Fibroblast of villous mesenchyme (primary cell): Measurements from ENCODE around the gene SRPK2. TPM values are rescaled to one million over a fixed set of nuclear protein-coding genes. Genes with fewer than 3 reads are reported as not detected.

ENCODE experiments used
- DNase-seq: peaks from one replicate; pipeline ENCODE4 v3.0.0-alpha.2; 2010; ENCODE audit warnings: low read depth
- H3K4me3 ChIP-seq: 2 replicates; pipeline ENCODE4 v1.5.1; 2011; ENCODE audit warnings: low read depth, mild to moderate bottlenecking, low read length
- CTCF ChIP-seq: IDR thresholded peaks from 2 replicates; pipeline ENCODE4 v1.5.1; 2012; ENCODE audit warnings: low read depth, mild to moderate bottlenecking, low read length; ENCODE audit not compliant: insufficient read depth
- total RNA-seq: library from RNA; depleted of rRNA; stranded (reverse); fragments of >200 nt; gene quantifications from 2 replicates; pipeline ENCODE4 v1.2.3, GENCODE V29; 2012

The SRPK2 gene
- total RNA-seq, 1 donor: 60.9 TPM

GRCh38 chr7:105118612-105119600 is 269.8 kb downstream of the SRPK2 start:
- no peak for TF ChIP-seq CTCF
- H3K4me3 ChIP-seq: no peak overlapping the region

GRCh38 chr7:105112440-105113418 is 276.0 kb downstream of the SRPK2 start:
- no peak overlapping the region for H3K4me3 ChIP-seq
- DNase-seq: no peak
- TF ChIP-seq CTCF: no peak

More at GRCh38 chr7:105118612-105119600, 269.8 kb downstream of the SRPK2 start:
- no peak for DNase-seq

GRCh38 chr7:105107458-105107857 is 281.3 kb downstream of the SRPK2 start:
- no peak for DNase-seq
- no peak for TF ChIP-seq CTCF
- H3K4me3 ChIP-seq: no peak overlapping the region

GRCh38 chr7:105106473-105106872 is 282.2 kb downstream of the SRPK2 start:
- no peak for DNase-seq
- no peak for TF ChIP-seq CTCF

GRCh38 chr7:105105579-105105978 is 283.1 kb downstream of the SRPK2 start:
- TF ChIP-seq CTCF: no peak
- DNase-seq: no peak

More at GRCh38 chr7:105106473-105106872, 282.2 kb downstream of the SRPK2 start:
- no peak overlapping the region for H3K4me3 ChIP-seq

GRCh38 chr7:105102557-105103352 is 286.0 kb downstream of the SRPK2 start:
- no peak overlapping the region for H3K4me3 ChIP-seq
- TF ChIP-seq CTCF: no peak
- DNase-seq: no peak

More at GRCh38 chr7:105105579-105105978, 283.1 kb downstream of the SRPK2 start:
- H3K4me3 ChIP-seq: no peak overlapping the region
